GM21526 (cell line): Measurements from ENCODE around the gene CIRBP.
A peak's percentile ranks its signal among the peaks of the same experiment; 100 is the strongest.

Source experiments
- ATAC-seq: cut with Tn5 transposase; IDR thresholded peaks from one replicate; pipeline ENCODE4 v1.9.1; 2021; ENCODE audit warnings: moderate library complexity; ENCODE audit not compliant: unreplicated experiment, low FRiP score

The CIRBP gene

GRCh38 chr19:1266129-1266915, 2.8 kb upstream of the CIRBP start:
- peak; percentile 29 for ATAC-seq

- peak; percentile 21 for ATAC-seq
Measured at GRCh38 chr19:1266916-1267476, 2.1 kb upstream of the CIRBP start.

- ATAC-seq: no peak
Measured at GRCh38 chr19:1267477-1268225, 1.5 kb upstream of the CIRBP start.

- no peak for ATAC-seq
Measured at GRCh38 chr19:1268226-1269064, 687 bp upstream of the CIRBP start.

- ATAC-seq: peak; percentile 13
Measured at GRCh38 chr19:1269478-1270212, 513 bp downstream of the CIRBP start.

- no peak for ATAC-seq
Measured at GRCh38 chr19:1270213-1270853, 1.2 kb downstream of the CIRBP start.

- ATAC-seq: no peak
Measured at GRCh38 chr19:1270854-1271527, 1.9 kb downstream of the CIRBP start.

- no peak for ATAC-seq
Measured at GRCh38 chr19:1271528-1272422, 2.6 kb downstream of the CIRBP start.

GRCh38 chr19:1272423-1273262, 3.5 kb downstream of the CIRBP start:
- ATAC-seq: no peak

GRCh38 chr19:1273263-1274041, 4.3 kb downstream of the CIRBP start:
- ATAC-seq: no peak

- no peak for ATAC-seq
Measured at GRCh38 chr19:1274081-1274851, 5.1 kb downstream of the CIRBP start.

GRCh38 chr19:1274852-1275259, 5.7 kb downstream of the CIRBP start:
- no peak for ATAC-seq

- peak; percentile 63 for ATAC-seq
Measured at GRCh38 chr19:1275260-1275975, 6.3 kb downstream of the CIRBP start, which contains the start of gene FAM174C. FAM174C (plus strand) TSS chr19:1275530; CDS start chr19:1275550, 20 bp downstream.

- ATAC-seq: no peak
Measured at GRCh38 chr19:1275976-1276627, 7.0 kb downstream of the CIRBP start.
